DND-41 (cell line): ENCODE measurements around the gene SDCBP2.

ENCODE experiments used
- CTCF ChIP-seq: IDR thresholded peaks from 2 replicates; pipeline ENCODE4 v1.5.1; 2012; ENCODE audit warnings: borderline replicate concordance, low read length, moderate library complexity, mild to moderate bottlenecking; ENCODE audit not compliant: poor library complexity, severe bottlenecking; ENCODE audit errors: extremely low read depth
- EZH2 ChIP-seq: IDR thresholded peaks from 3 replicates; pipeline ENCODE4 v1.6.1; 2012; ENCODE audit warnings: borderline replicate concordance, low read depth, mild to moderate bottlenecking, moderate library complexity, low read length, inconsistent platforms; ENCODE audit not compliant: severe bottlenecking

DNA sequence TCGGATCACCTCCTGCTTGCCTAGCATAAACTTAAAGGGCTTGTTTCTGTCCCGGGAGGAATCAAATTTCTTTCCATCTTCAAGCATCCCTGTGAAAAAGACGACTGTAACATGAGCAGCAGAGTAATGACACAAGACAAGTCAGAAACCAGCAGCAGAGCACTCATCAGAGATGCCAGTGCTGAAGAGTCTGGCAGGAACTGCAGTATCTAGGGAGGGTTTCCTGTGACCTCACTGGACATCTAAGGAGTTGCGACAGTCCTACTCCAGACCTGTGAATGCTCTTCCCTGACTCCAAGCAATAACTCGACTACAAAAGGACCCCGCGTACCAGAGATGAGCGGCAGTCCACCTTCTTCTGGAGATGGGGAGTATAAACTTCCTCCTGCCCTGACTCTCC, 46.6 kb upstream of the SDCBP2 start:
- no peak for TF ChIP-seq EZH2
- TF ChIP-seq CTCF, result no peak
